T-helper 9 cell (primary cell): ENCODE data around the gene PRSS37.
"Not testable (repeated sequence)": the region's sequence is repeated elsewhere in the genome, so short reads cannot be mapped to it uniquely, and the experiment has no call there.

Source experiments
- DNase-seq: peaks from one replicate; pipeline ENCODE4 v3.0.0-alpha.2; 2020
- total RNA-seq, 2 donors: gene quantifications; one replicate each; lab custom pipeline; 2026; lab: John Stamatoyannopoulos, UW

Gene PRSS37, protein sequence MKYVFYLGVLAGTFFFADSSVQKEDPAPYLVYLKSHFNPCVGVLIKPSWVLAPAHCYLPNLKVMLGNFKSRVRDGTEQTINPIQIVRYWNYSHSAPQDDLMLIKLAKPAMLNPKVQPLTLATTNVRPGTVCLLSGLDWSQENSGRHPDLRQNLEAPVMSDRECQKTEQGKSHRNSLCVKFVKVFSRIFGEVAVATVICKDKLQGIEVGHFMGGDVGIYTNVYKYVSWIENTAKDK
- total RNA-seq = 0 reads per million in 2 donors

DNA sequence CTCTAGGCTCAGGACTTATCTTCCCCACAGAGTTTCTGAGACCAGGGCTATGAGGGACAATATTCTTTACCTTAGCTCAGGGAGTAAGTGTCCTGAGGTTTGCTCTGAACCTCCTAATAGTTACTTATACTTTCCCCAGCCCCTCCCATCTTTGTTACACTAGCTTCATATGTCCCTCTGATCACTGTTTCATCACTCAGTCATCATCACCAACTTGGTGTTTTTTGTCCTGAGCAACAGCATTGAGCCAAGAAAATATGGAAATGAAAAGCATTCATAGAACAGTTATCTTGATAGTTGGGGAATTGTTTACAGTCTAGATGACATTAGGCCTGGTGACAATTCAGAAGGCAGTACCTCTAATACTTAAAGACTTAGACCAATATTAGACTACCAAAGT is at the start of gene PRSS37:
PRSS37 (minus strand) TSS at position 101 of the 400 bp plus-strand sequence. CDS start 436 bp downstream, outside the sequence.
- no peak for DNase-seq

DNA sequence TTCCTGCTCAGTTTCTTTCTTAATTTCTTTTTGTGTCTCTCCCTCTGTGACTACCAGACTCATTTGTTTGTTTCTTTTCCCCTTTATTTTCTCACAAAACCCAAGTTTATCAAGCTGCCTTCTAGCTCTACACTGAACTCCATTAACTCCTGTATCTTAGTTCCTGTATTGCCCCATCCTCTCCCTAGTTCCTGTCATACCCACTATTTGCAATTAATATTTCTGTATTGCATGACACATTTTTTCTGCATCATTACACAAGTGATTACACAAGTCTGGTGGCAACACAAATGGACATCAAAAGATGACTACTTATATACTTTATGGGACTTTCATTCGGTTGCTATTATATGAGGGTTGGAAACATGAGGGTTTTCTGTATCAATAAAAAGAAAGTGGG is 48.0 kb upstream of the PRSS37 start:
- DNase-seq = no peak

DNA sequence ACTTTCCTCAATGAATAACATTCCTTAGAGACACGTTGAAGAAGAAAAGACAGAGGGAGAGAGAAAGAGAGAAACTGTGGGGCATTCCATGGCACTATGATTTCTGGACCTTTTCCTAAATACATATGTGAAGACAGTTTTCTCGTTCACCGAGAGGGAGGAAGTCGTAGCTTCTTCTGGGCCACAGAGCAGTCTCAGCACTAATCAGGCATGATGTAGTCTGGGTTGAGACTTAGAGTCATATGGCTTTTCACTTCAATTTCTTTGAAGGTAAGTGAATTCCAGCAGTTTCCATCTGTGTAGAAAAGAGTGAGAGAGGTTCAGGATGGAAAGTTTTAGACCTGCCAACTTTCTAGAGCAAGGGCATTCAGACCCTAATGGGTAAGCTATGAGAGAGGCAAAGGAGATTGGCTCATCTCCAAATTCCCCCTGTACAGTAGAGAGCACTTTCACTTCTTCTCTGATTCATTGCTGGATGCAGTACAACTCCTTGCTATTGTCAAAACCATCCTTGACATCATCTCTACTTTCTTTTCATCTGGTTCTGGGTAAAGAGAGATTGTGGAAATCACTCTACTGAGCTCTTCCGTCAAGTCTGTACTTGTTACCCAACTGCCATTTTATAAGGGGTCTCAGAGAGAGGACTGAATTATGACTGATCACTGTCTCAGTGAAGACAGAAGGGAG is 43.4 kb upstream of the PRSS37 start:
- DNase-seq = no peak

DNA sequence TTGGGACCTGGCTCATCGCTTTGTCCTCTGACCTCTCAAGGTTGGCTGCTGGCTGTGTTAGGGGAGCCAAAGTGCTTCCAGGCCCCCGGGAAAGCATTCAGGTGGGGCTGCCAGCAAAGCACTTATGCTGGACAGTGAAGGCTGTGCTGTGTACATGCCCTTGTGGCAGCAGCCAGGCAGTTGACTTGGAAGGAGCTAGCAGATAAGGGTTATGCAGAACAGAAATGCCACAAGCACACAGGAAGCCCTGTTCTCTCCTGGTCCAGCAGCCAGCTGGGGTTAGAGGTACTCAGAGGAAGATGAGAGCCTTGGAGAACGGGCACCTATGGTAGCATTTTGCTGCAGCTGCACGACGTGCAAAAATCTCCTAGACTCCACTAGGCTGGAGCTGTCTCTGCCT is 39.7 kb upstream of the PRSS37 start:
- no peak for DNase-seq

DNA sequence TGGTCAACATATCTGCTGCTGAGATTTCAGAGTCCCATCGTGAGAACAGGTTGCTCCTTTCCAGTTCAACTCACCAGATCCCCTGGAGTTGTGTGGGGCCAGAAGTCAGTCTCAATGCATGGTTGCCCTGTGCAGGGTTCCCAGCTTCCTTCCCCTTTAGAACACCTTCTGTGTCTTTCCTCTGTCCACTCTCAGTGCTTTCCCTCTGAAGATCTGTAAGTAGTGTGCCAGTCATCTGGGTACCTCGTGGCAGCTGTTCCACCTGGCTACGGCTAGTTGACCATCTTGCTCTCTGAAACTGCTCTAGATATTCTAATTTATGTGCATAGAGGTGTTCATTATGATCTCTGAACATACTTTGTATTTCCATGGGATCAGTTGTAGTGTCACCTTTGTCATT is 36.1 kb upstream of the PRSS37 start:
- no peak for DNase-seq

DNA sequence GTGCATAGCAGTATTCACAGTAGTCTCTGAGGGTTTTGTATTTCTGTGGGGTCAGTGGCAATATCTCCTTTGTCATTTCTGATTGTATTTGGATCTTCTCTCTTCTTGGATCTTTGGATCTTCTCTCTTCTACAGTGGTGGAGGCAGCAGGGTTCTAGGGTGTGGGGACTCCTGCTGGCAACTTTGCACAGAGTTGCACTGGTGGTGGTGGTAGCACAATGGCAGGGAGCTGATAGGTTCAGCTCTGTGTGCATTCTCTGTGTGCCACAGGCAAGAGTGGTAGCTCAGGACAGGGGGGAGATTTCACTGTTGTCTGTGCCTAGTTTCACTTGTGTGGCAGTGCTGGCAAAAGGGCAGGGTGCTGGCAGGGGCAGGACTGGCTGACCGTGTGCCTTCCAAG is 35.1 kb upstream of the PRSS37 start:
- DNase-seq = no peak

DNA sequence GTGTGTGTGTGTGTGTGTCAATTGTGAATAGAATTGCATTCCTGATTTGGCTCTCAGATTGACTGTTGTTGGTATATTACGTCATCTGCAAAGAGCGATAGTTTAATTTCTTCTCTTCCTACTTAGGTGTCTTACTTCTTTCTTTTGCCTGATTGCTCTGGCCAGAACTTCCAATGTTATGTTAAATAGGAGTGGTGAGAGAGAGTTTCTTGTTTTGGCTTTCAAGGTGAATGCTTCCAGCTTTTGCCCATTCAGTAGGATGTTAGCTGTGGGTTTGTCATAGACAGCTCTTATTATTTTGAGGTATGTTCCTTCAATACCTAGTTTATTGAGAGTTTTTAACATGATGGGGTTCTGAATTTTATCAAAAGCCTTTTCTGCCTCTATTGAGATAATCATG is 34.2 kb upstream of the PRSS37 start:
- no peak for DNase-seq

DNA sequence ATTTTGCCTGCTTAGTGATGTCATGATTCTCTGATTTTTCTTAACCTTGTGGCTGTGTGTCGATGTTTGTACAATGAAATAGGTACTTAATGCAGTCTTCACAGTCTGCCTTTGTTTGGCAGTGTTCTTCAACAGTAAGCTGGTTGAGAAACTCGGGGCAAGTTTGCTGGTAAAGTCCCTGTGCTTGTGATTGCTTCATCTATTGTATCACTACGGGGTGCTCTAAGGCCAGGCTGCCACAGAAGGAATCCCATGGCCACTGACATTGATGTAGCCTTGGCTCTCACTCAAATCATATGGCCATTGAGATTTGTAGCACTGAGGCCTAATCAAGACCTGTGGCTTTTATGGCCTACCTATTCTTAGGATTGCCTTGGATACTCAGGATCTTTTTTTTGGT is 33.5 kb upstream of the PRSS37 start:
- DNase-seq = no peak

DNA sequence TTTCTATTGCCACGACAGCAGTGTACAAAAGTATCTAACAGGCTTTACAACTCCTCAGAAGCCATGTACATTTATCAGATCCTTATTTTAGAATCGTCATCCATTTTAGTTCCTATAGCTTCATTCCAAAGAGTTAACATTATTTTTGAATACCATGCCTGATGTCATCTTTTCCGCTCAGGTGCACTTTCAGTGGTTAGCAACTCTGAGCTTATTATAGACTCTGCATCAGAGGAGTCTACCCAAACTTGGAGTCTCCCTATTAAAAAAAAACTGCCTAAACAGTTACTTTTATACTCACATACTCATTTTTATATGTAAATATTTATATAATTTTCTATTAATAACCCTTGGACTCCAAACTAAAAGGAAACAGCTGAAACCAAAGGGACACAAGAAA is 31.6 kb upstream of the PRSS37 start:
- DNase-seq = no peak

DNA sequence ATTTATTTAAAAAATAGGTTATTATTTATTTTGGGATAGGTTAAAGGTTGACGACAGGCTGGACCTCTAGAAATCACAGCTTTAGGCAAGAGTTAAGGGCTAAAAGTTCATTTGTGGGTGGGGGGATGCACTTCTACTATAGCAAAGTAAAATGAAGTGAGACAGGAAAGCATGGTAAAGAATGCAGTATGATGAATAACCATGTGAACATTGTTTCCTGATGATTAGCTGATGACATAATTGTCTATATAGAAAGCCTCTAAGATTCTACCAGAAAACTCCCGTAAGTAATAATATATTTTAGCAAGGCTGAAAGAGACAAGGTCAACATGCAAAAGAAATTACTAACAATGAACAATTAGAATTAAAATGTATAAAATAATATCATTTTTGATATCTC is 25.7 kb upstream of the PRSS37 start:
- DNase-seq = no peak

DNA sequence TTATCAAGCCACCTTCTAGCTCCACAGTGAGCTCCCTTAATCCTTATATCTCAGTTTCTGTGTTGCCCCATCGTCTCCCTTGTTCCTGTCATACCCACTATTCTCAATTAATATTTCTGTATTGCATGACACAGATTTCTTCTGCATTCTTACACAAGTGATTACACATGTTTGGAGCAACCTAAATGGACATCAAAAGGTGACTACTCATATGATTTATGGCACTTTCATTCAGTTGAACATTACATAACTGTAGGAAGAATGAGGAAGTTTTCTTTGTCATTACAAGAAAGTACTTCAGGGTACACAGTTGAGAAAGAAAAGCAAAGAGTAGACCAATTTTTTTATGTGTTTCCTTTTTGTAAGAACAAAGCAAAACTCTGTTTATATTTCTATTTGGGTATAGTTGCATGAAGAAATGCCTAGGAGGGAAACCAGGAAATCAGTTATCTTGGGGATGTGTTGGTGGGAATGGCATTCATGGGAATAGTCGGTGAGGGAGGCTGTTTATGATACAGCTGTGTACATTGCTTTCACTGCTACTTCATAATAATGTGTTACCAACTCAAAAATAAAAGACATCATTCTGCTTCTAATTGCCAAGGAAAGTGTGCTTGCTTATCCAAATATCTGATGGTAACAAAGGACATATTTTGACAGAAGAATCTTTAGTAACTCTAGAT is 23.6 kb upstream of the PRSS37 start:
- no peak for DNase-seq

DNA sequence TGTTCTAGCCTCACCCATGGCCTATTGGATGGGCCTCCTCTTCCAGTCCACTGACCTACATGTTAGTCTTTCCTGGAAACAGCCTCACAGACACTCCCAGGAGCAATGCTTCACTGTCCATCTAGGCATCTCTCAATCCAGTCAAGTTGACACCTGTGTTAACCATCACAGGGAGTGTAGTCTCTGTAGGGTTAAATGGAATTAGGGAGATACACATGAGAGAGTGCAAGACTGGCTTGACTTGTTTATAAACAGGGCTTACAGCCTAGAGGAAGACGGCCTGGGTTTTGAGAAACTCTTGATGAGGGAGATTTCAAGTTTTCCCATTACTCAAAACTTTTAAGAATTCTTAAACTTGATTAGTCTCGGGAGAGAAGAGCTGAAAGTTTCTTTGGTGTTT is 18.9 kb upstream of the PRSS37 start:
- no peak for DNase-seq

DNA sequence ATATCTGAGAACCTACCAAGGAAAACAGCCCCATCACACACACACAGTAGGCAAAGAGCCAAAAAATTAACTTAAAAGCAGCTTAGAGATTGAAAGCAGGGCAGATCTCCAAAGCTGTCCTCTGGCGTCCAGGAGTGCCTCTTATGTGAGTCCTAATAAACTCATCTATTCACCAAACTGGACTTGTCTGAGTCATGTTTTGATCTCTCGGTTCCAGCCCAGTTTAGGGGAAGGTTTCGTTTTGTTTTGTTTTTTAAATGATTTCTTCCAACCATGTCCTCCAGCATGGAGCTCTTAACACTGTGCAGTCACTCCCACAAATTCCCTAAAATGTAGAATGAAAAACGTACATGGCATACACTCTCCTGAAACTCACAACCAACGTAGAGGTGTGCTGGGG is 6.7 kb upstream of the PRSS37 start:
- no peak for DNase-seq

DNA sequence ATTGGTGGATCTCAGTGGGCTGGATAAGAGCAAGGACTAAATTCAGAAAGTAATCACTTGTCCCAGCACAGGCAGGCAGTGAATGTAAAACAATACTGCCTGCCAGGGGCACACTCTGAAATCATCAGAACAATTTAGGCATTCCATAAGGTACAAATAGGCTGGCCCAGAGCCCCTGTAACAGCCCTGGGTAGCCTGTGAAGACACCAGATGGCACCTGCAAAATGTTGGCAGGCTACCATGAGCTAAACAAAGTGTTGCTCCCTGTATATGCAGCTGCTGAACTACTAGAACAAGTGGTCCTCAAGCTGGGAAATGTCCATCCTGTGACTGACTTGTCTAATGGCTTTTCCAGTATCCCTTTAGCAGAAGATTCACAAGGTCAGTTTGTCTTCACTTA is 3.0 kb upstream of the PRSS37 start:
- DNase-seq = no peak

DNA sequence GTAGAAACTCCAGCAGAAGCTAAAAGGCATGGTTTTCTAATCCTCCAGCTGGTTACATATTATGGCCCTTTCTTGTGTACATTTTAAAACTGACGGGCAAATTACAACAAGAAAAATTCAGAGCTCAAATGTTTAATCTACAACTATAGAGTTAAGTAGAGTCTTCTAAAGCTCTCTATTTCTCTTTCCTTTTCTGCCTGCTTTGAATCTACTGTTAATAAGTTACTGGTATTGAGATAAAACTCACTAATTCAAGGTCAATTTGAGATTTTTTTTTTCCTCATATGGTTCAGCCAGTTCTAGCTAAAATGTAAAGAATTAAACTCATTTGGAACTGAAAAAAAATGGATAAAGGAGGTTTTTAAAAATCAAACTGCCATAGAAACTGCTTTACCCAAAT is 1.6 kb upstream of the PRSS37 start:
- no peak for DNase-seq

DNA sequence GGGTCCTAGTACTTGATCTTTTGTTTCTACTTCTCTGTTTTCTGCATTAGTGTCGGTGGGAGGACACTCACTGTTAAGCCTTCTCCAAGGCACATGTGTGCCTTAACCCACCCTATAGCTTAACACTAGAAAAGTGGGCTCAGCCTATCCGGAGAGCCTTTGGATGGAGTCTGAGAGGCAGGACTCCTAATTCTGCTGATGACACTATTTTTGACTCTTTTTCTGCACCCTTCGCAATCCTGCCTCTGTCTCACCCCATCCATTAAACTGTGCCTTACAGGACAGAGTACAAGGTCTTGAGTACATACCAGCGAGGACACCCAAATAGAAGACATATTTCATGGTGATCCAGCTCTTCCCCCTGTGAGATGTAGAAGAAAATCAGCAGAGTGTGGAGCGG is 577 bp downstream of the PRSS37 start:
- no peak for DNase-seq

DNA sequence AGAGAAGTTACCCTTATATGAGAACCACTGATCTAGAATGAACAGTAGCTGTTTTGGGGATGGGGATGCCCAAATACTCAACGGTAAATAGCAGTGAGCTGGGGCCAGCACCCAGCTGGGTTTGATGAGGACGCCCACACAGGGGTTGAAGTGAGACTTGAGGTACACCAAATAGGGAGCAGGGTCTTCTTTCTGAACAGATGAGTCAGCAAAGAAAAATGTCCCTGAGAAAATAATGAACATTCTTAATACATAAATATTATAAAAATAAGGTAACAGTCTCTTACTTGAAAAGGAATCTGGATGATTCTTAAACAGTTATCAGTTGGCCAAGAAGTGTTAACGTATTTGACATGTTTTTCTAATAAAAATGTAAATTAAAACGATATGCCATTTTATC is 2.0 kb downstream of the PRSS37 start:
- DNase-seq = no peak

DNA sequence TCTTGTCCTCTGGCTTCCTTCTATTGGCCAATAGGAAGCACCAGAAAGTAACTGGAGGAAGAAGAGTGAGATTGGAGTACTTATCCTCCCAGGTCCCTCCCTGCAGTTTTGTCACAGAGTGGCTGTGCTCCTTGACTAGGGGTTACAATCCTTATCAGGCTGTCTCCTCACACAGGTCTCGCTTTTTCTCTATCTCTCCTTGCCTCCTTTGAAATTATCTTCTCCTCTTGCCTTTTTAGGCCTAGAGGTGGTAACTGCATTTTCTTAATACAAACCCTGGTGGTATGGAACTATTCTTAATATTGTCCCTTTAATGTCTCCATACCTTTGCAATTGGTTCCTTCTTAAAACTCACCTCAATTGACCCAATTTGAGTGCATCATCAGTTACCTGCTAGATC is 2.7 kb downstream of the PRSS37 start:
- DNase-seq = no peak

DNA sequence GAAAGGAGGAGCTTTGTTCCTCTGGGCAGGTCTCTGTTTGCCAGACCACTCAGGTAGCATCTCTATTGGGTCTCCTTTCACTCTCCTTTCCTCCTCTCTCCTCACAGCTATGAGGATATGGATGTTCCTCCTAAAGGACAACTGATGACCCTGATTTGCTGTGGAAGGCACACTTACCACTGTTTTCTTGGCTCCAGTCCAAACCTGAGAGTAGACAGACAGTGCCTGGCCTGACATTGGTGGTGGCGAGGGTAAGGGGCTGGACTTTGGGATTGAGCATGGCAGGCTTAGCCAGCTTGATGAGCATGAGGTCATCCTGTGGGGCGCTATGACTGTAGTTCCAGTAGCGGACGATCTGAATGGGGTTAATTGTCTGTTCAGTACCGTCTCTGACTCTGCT is 3.6 kb downstream of the PRSS37 start:
- DNase-seq = no peak

DNA sequence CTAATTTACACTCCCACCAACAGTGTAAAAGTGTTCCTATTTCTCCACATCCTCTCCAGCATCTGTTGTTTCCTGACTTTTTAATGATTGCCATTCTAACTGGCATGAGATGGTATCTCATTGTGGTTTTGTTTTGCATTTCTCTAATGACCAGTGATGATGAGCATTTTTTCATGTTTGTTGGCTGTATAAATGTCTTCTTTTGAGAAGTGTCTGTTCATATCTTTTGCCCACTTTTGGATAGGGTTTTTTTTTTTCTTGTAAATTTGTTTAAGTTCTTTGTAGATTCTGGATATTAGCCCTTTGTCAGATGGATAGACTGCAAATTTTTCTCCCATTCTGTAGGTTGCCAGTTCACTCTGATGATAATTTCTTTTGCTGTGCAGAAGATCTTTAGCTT is 18.9 kb downstream of the PRSS37 start:
- not testable (repeated sequence) for DNase-seq

DNA sequence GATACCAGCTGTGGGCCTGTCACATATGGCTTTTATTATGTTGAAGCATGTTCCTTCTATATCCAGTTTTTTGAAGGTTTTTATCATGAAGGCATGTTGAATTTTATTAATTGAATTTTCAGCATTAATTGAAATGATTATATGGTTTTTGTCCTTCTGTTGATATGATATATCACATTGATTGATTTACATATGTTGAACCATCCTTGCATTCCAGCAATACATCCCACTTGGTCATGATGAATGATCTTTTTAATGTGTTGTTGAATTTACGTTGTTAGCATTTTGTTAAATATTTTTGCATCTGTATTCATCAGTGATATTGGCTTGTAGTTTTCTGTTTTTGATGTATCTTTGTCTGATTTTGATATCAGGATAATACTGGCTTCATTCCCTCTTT is 21.2 kb downstream of the PRSS37 start:
- DNase-seq = no peak

DNA sequence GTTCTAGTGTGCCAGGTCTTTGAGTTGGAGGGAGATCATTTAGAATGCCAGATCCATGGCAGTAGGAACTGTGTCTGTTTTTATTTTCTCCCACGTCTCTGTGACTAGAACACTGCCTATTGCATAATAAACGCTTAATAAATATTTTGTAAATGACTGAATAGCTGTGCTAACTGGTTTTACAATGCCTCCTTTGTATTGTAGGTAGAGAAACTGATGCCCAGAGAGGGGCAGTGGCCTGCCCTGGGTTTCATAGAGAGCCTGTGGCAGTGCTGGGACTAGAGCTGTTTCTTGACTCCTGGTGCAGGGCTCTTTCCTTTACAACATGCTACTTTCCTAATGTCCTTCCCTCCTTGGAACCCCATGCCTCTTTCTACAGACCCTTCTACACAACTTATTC is 48.8 kb downstream of the PRSS37 start:
- DNase-seq = no peak

DNA sequence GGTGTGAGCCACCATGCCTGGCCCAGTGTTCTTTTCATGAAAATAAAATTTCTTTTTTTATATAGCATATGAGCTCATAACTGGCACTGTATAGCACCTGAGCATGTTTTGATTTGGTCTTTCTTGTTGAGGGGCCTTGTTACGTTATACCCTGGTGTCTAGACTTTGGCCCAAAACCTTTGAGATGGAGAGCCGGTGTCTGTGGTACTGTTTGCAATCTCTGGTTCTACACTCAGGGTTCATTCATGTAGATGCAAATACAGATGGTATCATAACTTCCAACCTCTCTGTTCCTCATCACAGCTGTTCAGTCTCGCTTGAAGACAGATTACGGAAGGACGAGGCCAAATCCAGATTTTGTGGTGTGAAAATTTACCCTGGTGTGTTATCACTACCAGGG is 51.4 kb downstream of the PRSS37 start, which contains the start of gene TAS2R5:
TAS2R5 (plus strand) TSS at position 301 of the 400 bp plus-strand sequence. CDS start 145 bp downstream, outside the sequence.
- no peak for DNase-seq

DNA sequence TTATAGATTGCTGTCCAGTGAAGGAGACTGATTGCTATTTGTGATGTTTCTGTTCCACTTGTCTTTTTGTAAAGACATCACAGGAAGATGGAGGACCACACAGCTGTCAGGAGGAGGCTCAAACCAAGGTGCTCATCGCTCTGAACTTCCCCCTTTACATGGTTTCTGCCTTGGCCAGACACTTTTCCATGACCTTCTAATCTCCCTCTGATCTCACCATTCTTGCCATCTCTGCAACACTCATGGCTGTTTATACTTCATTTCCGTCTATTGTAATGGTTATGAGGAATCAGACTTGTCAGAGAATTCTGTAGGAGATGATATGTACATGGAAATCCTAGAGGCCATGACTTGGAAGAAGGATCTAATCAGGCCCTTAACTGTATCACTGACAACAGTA is 53.0 kb downstream of the PRSS37 start:
- no peak for DNase-seq
